Tibial nerve (tissue), 4 donors: ENCODE data around the gene MID2. TPM values are rescaled to one million over a fixed set of nuclear protein-coding genes. Genes with fewer than 3 reads are reported as not detected.

Experiments
- DNase-seq, 2 donors: peaks; one replicate each; pipeline ENCODE4 v3.0.0-alpha.2; 2019; ENCODE audit warnings: low spot score in 2 of 2
- H3K27ac ChIP-seq, 4 donors: fragments of 200-600 bp; sonication (generic) in 3 of 4; one replicate each; pipeline ENCODE4 v1.5.1; 2017 to 2019; ENCODE audit warnings: mild to moderate bottlenecking in 1 of 4
- H3K27me3 ChIP-seq, 2 donors: fragments of 200-600 bp; sonication (generic) in 1 of 2; one replicate each; pipeline versions ENCODE4 v1.5.1 to v1.6.0; 2017 to 2019
- H3K36me3 ChIP-seq, 3 donors: fragments of 200-600 bp; sonication (generic); one replicate each; pipeline ENCODE4 v1.5.1; 2018 to 2019
- H3K4me1 ChIP-seq, 4 donors: fragments of 200-600 bp; sonication (generic) in 3 of 4; one replicate each; pipeline ENCODE4 v1.5.1; 2017 to 2019
- H3K4me3 ChIP-seq, 4 donors: fragments of 200-600 bp; sonication (generic) in 3 of 4; one replicate each; pipeline ENCODE4 v1.5.1; 2017 to 2019; ENCODE audit warnings: mild to moderate bottlenecking in 1 of 4, moderate library complexity in 1 of 4
- H3K9me3 ChIP-seq, 4 donors: fragments of 200-600 bp; sonication (generic) in 3 of 4; one replicate each; pipeline ENCODE4 v1.5.1; 2017 to 2019
- EP300 ChIP-seq, 2 donors: sonication (generic); formaldehyde crosslinking; IDR thresholded peaks; one replicate each; pipeline ENCODE4 v1.6.1; 2017; ENCODE audit warnings: antibody characterized with exemption in 2 of 2, mild to moderate bottlenecking in 1 of 2
- POLR2A ChIP-seq, 2 donors: fragments of 450-650 bp; IDR thresholded peaks; one replicate each; pipeline ENCODE4 v1.6.1; 2017; ENCODE audit warnings: antibody characterized with exemption in 2 of 2, mild to moderate bottlenecking in 2 of 2, moderate library complexity in 2 of 2
- WGBS, 2 donors: methylation state at CpG; one replicate each; pipeline ENCODE4 v1.1.5; 2018; 5-methylcytosine and 5-hydroxymethylcytosine counted together
- small RNA-seq: library from RNA; depleted of rRNA; stranded (forward); fragments of <200 nt; gene quantifications from one replicate; pipeline ENCODE3, GENCODE V24; 2016
- total RNA-seq, 4 donors: library from RNA; depleted of rRNA; stranded (reverse); fragments of >200 nt; gene quantifications; one replicate each; pipeline ENCODE4 v1.1.0, GENCODE V29; 2016
- TF ChIP-seq, protein P1 (sequence below), 5 experiments: fragments of 200-600 bp in 3 of 5; fragments of 450-650 bp in 2 of 5; sonication (generic) in 3 of 5; IDR thresholded peaks; one replicate each; pipeline ENCODE4 v1.5.1; 2016 to 2019; ENCODE audit warnings: antibody characterized with exemption in 5 of 5, mild to moderate bottlenecking in 3 of 5, moderate library complexity in 2 of 5

The MID2 gene
- total RNA-seq, 4 donors from 2014 or later = 17.1 to 31.0 (median 20.0) TPM

- H3K4me1 ChIP-seq = no peaks in the 10 kb centered on the region
- DNase-seq = no peak
- H3K27ac ChIP-seq = no peak overlapping the region
- no peaks in the 10 kb centered on the region for H3K36me3 ChIP-seq
- no peak overlapping the region for H3K4me3 ChIP-seq
- 80 to 87% methylated on average over 5 of the region's 5 CpGs for WGBS, 2 donors
- no peaks in the 10 kb centered on the region for H3K9me3 ChIP-seq
- no peaks in the 10 kb centered on the region for H3K27me3 ChIP-seq
- TF ChIP-seq POLR2A (IDR thresholded peaks at IDR 0.05) (no peak), EP300 (IDR thresholded peaks at IDR 0.05) (no peak)
- TF ChIP-seq, protein P1, sequence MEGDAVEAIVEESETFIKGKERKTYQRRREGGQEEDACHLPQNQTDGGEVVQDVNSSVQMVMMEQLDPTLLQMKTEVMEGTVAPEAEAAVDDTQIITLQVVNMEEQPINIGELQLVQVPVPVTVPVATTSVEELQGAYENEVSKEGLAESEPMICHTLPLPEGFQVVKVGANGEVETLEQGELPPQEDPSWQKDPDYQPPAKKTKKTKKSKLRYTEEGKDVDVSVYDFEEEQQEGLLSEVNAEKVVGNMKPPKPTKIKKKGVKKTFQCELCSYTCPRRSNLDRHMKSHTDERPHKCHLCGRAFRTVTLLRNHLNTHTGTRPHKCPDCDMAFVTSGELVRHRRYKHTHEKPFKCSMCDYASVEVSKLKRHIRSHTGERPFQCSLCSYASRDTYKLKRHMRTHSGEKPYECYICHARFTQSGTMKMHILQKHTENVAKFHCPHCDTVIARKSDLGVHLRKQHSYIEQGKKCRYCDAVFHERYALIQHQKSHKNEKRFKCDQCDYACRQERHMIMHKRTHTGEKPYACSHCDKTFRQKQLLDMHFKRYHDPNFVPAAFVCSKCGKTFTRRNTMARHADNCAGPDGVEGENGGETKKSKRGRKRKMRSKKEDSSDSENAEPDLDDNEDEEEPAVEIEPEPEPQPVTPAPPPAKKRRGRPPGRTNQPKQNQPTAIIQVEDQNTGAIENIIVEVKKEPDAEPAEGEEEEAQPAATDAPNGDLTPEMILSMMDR (IDR thresholded peaks at IDR 0.05) = no peak
Measured at GRCh38 chrX:107968623-107969022, 143.0 kb downstream of the MID2 start.

GRCh38 chrX:107970073-107970472 is 144.4 kb downstream of the MID2 start:
- WGBS, 2 donors = 55 to 58% methylated on average over 2 of the region's 2 CpGs
- H3K27me3 ChIP-seq = no peaks in the 10 kb centered on the region
- H3K4me1 ChIP-seq = no peaks in the 10 kb centered on the region
- TF ChIP-seq POLR2A (IDR thresholded peaks at IDR 0.05) (no peak), EP300 (IDR thresholded peaks at IDR 0.05) (no peak)
- TF ChIP-seq, protein P1 (IDR thresholded peaks at IDR 0.05) = no peak
- H3K36me3 ChIP-seq = no peaks in the 10 kb centered on the region
- no peak overlapping the region for H3K27ac ChIP-seq
- no peaks in the 10 kb centered on the region for H3K9me3 ChIP-seq
- no peak for DNase-seq
- H3K4me3 ChIP-seq = no peak overlapping the region

DNA sequence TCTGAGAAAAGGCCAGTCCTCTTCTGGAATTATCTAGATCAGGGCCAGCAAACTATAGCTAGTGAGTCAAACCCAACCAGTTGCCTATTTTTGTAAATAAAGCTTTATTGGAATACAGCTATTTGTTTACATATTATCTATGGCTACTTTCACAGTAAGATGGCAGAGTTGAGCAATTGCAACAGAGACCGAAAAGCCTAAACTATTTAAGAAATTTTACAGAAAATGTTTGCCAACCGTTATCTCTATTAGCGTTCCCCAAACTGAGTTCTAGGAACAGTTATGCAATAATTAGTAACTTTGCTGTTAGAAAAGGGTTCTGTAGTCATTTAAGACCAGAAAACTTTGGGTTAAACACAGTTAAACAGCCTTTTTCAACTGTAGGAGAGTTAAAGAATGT is 146.0 kb downstream of the MID2 start:
- H3K4me1 ChIP-seq = no peaks in the 10 kb centered on the region
- H3K36me3 ChIP-seq = no peaks in the 10 kb centered on the region
- no peaks in the 10 kb centered on the region for H3K9me3 ChIP-seq
- WGBS, 2 donors = 83 to 96% methylated on average over 3 of the region's 3 CpGs
- TF ChIP-seq POLR2A (IDR thresholded peaks at IDR 0.05) (no peak), EP300 (IDR thresholded peaks at IDR 0.05) (no peak)
- TF ChIP-seq, protein P1 (IDR thresholded peaks at IDR 0.05) = no peak
- H3K27me3 ChIP-seq = no peaks in the 10 kb centered on the region
- no peak overlapping the region for H3K27ac ChIP-seq
- no peak overlapping the region for H3K4me3 ChIP-seq
- no peak for DNase-seq

Small RNA genes within 50 kb of the gene (small RNA-seq; reads per million reads assigned to genes)
- gene RF00019 = not detected

Other genes with a start within 250 kb of the MID2 start
- gene PRPS1, start 197.4 kb upstream of the MID2 start, total RNA-seq = 10 to 100 TPM; 19.0 to 33.3 (median 28.9) TPM
- 1,000 to 10,000 TPM; 1,744 to 2,802 (median 2,261) TPM for gene TSC22D3, start 50.1 kb upstream of the MID2 start, total RNA-seq
- gene NCBP2L, start 48.1 kb upstream of the MID2 start, total RNA-seq = not detected
- gene TEX13B, start 156.5 kb downstream of the MID2 start, total RNA-seq = not detected
- under 1 TPM in 1 of 4 donors, not detected in 3; 0.30 TPM for gene VSIG1, start 219.2 kb downstream of the MID2 start, total RNA-seq